AG04450 (cell line): ENCODE measurements around the gene TSSC4. TPM values are rescaled to one million over a fixed set of nuclear protein-coding genes. Genes with fewer than 3 reads are reported as not detected.
"Not testable (repeated sequence)": the region's sequence is repeated elsewhere in the genome, so short reads cannot be mapped to it uniquely, and the experiment has no call there.

Experiments
- CTCF ChIA-PET: fragments of 300-600, 350-600 bp; formaldehyde crosslinking; extraction: SDS; loops from one replicate; lab custom pipeline; 2022; ENCODE audit warnings: antibody characterized with exemption, inconsistent platforms; lab: Charles Lee
- POLR2A ChIA-PET: fragments of 350-600 bp; formaldehyde crosslinking; extraction: SDS; loops from one replicate; lab custom pipeline; 2021; ENCODE audit warnings: antibody characterized with exemption, inconsistent platforms; lab: Yijun Ruan, JAX
- DNase-seq: peaks from one replicate; pipeline ENCODE4 v3.0.0-alpha.2; 2011; ENCODE audit warnings: low read depth, low spot score
- H3K27ac ChIP-seq: one replicate; pipeline ENCODE4 v1.5.1; 2012; ENCODE audit warnings: low read depth, low read length, control low read depth
- H3K27me3 ChIP-seq: one replicate; pipeline ENCODE4 v1.6.0; 2012; ENCODE audit warnings: low read length; ENCODE audit not compliant: control insufficient read depth, insufficient read depth
- H3K4me3 ChIP-seq: 2 replicates; pipeline ENCODE4 v1.5.1; 2011; ENCODE audit warnings: mild to moderate bottlenecking, low read depth, low read length, control low read depth
- H3K9me3 ChIP-seq: 2 replicates; pipeline ENCODE4 v1.5.1; 2012; ENCODE audit warnings: low read length; ENCODE audit not compliant: control insufficient read depth, insufficient read depth
- CTCF ChIP-seq: IDR thresholded peaks from 2 replicates; pipeline ENCODE4 v1.5.1; 2011; ENCODE audit warnings: low read depth, low read length, control low read depth, inconsistent platforms
- polyA plus RNA-seq: library from polyadenylated mRNA; depleted of rRNA; stranded (reverse); fragments of >200 nt; gene quantifications from 2 replicates; pipeline ENCODE4 v1.2.3, GENCODE V29; 2011

TSSC4 gene
- polyA plus RNA-seq, 1 experiment: 13.3 TPM

- no peak for TF ChIP-seq CTCF
- no peak for DNase-seq
- POLR2A ChIA-PET: no interaction called here
Observed at GRCh38 chr11:2357246-2357645, 43.3 kb upstream of the TSSC4 start.

GRCh38 chr11:2357651-2358050 lies 42.9 kb upstream of the TSSC4 start:
- DNase-seq, H3K27ac ChIP-seq, CTCF ChIA-PET, POLR2A ChIA-PET, H3K9me3 ChIP-seq, H3K4me3 ChIP-seq, H3K27me3 ChIP-seq: not testable (repeated sequence)

More at GRCh38 chr11:2357246-2357645, 43.3 kb upstream of the TSSC4 start:
- H3K9me3 ChIP-seq: no peaks in the 10 kb centered on the region
- peaks cover 4% of the 10 kb centered on the region for H3K27me3 ChIP-seq
- CTCF ChIA-PET: interaction anchor here (1.2 kb wide), 1 partner anchor 63 kb away, joined by 3 read pairs; no protein-coding TSS in a partner anchor
- no peak overlapping the region for H3K27ac ChIP-seq
- no peak overlapping the region for H3K4me3 ChIP-seq

GRCh38 chr11:2358754-2359442 lies 41.7 kb upstream of the TSSC4 start:
- peaks cover 6% of the 10 kb centered on the region for H3K27me3 ChIP-seq
- POLR2A ChIA-PET: interaction anchor here (0.6 kb wide), 1 partner anchor 82 kb away, joined by 3 read pairs; no protein-coding TSS in a partner anchor
- no peaks in the 10 kb centered on the region; the same call in 1 of the 2 replicates for H3K9me3 ChIP-seq
- TF ChIP-seq CTCF: no peak
- no peak overlapping the region for H3K4me3 ChIP-seq
- no peak overlapping the region for H3K27ac ChIP-seq
- CTCF ChIA-PET: no interaction called here
- DNase-seq: no peak

- CTCF ChIA-PET: no interaction called here
- H3K27me3 ChIP-seq: peaks cover 8% of the 10 kb centered on the region
- TF ChIP-seq CTCF: no peak
- H3K27ac ChIP-seq: no peak overlapping the region
- no peak overlapping the region for H3K4me3 ChIP-seq
- no peak for DNase-seq
- no peaks in the 10 kb centered on the region; the same call in 1 of the 2 replicates for H3K9me3 ChIP-seq
- POLR2A ChIA-PET: interaction anchor here (0.6 kb wide), 1 partner anchor 82 kb away, joined by 3 read pairs; no protein-coding TSS in a partner anchor
Observed at GRCh38 chr11:2359557-2359956, 41.0 kb upstream of the TSSC4 start.

GRCh38 chr11:2360081-2360642 lies 40.4 kb upstream of the TSSC4 start:
- no peak overlapping the region for H3K4me3 ChIP-seq
- H3K27me3 ChIP-seq: peaks cover 8% of the 10 kb centered on the region
- CTCF ChIA-PET: no interaction called here
- no peak overlapping the region for H3K27ac ChIP-seq
- no peaks in the 10 kb centered on the region; the same call in 1 of the 2 replicates for H3K9me3 ChIP-seq
- POLR2A ChIA-PET: no interaction called here
- DNase-seq: no peak
- no peak for TF ChIP-seq CTCF
